Loucy (cell line): Measurements from ENCODE around the gene ADGRB3.

Source experiments
- H2AFZ ChIP-seq: fragments of 200-600 bp; sonication (generic); 2 replicates; pipeline ENCODE4 v1.6.0; 2016; ENCODE audit warnings: antibody characterized with exemption, mild to moderate bottlenecking, low read length, moderate library complexity
- H3F3A ChIP-seq: fragments of 200-600 bp; 2 replicates; pipeline ENCODE4 v1.6.0; 2016; ENCODE audit warnings: antibody characterized with exemption, low read depth, mild to moderate bottlenecking
- H3K27me3 ChIP-seq: fragments of 200-600 bp; sonication (generic); 2 replicates; pipeline ENCODE4 v1.6.1; 2014; ENCODE audit warnings: low read length, mild to moderate bottlenecking; ENCODE audit not compliant: insufficient read depth, poor library complexity, severe bottlenecking
- H3K36me3 ChIP-seq: fragments of 200-600 bp; sonication (generic); 2 replicates; pipeline ENCODE4 v1.6.1; 2016; ENCODE audit warnings: low read length; ENCODE audit not compliant: insufficient read depth
- H3K4me1 ChIP-seq: fragments of 200-600 bp; sonication (generic); 2 replicates; pipeline ENCODE4 v1.5.1; 2014; ENCODE audit warnings: low read length, mild to moderate bottlenecking; ENCODE audit not compliant: insufficient read depth, poor library complexity, severe bottlenecking
- H3K4me2 ChIP-seq: fragments of 200-600 bp; sonication (generic); 2 replicates; pipeline ENCODE4 v1.6.0; 2014; ENCODE audit warnings: antibody characterized with exemption, low read length, low read depth, mild to moderate bottlenecking; ENCODE audit not compliant: poor library complexity, severe bottlenecking
- H3K4me3 ChIP-seq: fragments of 200-600 bp; sonication (generic); 2 replicates; pipeline ENCODE4 v1.5.1; 2014; ENCODE audit warnings: low read length, mild to moderate bottlenecking, mixed read lengths; ENCODE audit not compliant: poor library complexity, severe bottlenecking
- H3K79me2 ChIP-seq: fragments of 200-600 bp; sonication (generic); 2 replicates; pipeline ENCODE4 v1.6.1; 2014; ENCODE audit warnings: low read length; ENCODE audit not compliant: insufficient read depth
- H3K9ac ChIP-seq: fragments of 200-600 bp; sonication (generic); 2 replicates; pipeline ENCODE4 v1.6.0; 2014; ENCODE audit warnings: mild to moderate bottlenecking, low read depth, low read length, moderate library complexity; ENCODE audit not compliant: poor library complexity, severe bottlenecking
- H3K9me2 ChIP-seq: fragments of 200-600 bp; sonication (generic); replicated peaks from 2 replicates; pipeline ENCODE4 v1.6.1; 2016; ENCODE audit warnings: low read depth, low read length, mixed read lengths
- H3K9me3 ChIP-seq: fragments of 200-600 bp; sonication (generic); 2 replicates; pipeline ENCODE4 v1.6.1; 2014; ENCODE audit warnings: mild to moderate bottlenecking, antibody characterized with exemption, low read length, low read depth; ENCODE audit not compliant: insufficient read depth
- H4K20me1 ChIP-seq: fragments of 200-600 bp; sonication (generic); 2 replicates; pipeline ENCODE4 v1.6.0; 2014; ENCODE audit warnings: antibody characterized with exemption, low read length, mild to moderate bottlenecking; ENCODE audit not compliant: insufficient read depth, poor library complexity, severe bottlenecking
- EZH2phosphoT487 ChIP-seq: fragments of 200-600 bp; IDR thresholded peaks from 2 replicates; pipeline ENCODE4 v1.6.1; 2018; ENCODE audit warnings: antibody characterized with exemption, mild to moderate bottlenecking, moderate library complexity, borderline replicate concordance
- TF ChIP-seq, protein P1 (sequence below): fragments of 200-600 bp; sonication (generic); conservative IDR thresholded peaks from 2 replicates; pipeline ENCODE4 v1.5.1; 2014; ENCODE audit warnings: mild to moderate bottlenecking, antibody characterized with exemption, low read length

ADGRB3 gene

DNA sequence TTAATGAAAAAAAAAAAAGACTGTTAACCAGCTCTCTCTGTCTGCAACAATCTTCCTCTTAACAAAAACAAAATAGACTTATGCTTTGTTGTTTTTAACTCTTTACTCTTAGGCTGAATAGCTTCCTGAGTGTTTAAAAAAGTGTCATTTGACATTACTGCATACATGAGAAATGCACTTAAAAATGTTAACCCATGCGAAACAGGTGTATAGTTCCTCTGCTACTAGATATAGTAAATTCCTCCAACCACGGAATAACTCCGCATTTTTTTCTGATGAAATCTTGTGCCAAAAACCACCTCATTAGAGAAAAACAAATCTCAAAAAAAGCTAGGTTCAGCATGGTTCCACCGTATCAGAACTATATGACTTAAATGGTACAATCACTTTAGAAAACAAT is 426.0 kb downstream of the ADGRB3 start:
- Histone ChIP-seq H3F3A (no peaks in the 10 kb centered on the region), H3K27me3 (no peaks in the 10 kb centered on the region), H3K9me3 (no peaks in the 10 kb centered on the region), H3K79me2 (no peaks in the 10 kb centered on the region), H3K9ac (no peak overlapping the region), H2AFZ (no peak overlapping the region), H4K20me1 (no peaks in the 10 kb centered on the region), H3K4me2 (no peak overlapping the region), H3K36me3 (no peaks in the 10 kb centered on the region), H3K9me2 (no peaks in the 10 kb centered on the region), H3K4me3 (no peak overlapping the region), H3K4me1 (no peaks in the 10 kb centered on the region)
- TF ChIP-seq EZH2phosphoT487, result no peak
- TF ChIP-seq, protein P1, sequence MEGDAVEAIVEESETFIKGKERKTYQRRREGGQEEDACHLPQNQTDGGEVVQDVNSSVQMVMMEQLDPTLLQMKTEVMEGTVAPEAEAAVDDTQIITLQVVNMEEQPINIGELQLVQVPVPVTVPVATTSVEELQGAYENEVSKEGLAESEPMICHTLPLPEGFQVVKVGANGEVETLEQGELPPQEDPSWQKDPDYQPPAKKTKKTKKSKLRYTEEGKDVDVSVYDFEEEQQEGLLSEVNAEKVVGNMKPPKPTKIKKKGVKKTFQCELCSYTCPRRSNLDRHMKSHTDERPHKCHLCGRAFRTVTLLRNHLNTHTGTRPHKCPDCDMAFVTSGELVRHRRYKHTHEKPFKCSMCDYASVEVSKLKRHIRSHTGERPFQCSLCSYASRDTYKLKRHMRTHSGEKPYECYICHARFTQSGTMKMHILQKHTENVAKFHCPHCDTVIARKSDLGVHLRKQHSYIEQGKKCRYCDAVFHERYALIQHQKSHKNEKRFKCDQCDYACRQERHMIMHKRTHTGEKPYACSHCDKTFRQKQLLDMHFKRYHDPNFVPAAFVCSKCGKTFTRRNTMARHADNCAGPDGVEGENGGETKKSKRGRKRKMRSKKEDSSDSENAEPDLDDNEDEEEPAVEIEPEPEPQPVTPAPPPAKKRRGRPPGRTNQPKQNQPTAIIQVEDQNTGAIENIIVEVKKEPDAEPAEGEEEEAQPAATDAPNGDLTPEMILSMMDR, result no peak

DNA sequence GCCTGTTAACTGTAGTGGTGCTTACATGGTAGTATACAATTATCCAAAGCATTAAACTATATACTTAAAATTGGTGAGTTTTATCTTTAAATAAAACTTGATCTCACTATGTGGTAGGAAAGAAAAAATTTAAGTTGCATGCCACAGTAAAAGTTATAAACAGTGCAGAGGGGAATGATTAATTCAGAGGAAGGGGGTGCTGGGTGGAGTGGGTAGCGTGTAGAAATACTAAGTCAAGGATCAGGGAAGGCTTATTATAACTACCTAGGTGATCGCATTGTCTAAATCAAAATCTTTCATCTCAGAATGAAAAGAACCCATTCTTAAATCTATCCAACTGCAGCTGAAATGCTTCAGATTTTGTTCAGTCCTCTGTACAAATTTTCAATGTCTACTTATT is 428.3 kb downstream of the ADGRB3 start:
- Histone ChIP-seq H3K4me3 (no peak overlapping the region), H2AFZ (no peak overlapping the region), H3K27me3 (no peaks in the 10 kb centered on the region), H3K36me3 (no peaks in the 10 kb centered on the region), H3F3A (no peaks in the 10 kb centered on the region), H3K4me2 (no peak overlapping the region), H4K20me1 (no peaks in the 10 kb centered on the region), H3K9ac (no peak overlapping the region), H3K9me2 (no peaks in the 10 kb centered on the region), H3K4me1 (no peaks in the 10 kb centered on the region), H3K9me3 (no peaks in the 10 kb centered on the region), H3K79me2 (no peaks in the 10 kb centered on the region)
- no peak for TF ChIP-seq EZH2phosphoT487
- TF ChIP-seq, protein P1, result no peak

DNA sequence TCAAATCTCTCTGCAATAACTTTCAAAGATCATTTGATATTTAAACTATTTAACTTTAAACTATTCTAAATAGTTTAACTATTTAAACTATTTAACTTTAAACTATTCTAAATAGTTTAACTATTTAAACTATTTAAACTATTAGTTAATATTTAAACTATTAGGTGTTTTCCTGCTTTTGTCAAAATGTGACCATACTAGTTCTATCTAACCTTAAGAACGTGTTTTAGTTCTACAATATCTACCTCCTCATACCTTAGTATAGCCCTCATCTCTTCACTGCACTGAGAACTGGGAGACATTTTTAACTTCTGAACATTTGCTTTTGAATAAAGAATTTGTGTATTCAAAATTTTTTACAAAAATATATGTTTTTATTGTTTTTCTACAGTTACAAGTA is 429.1 kb downstream of the ADGRB3 start:
- no peak overlapping the region for H3K4me3 ChIP-seq
- no peak for TF ChIP-seq EZH2phosphoT487
- TF ChIP-seq, protein P1, result no peak

More for the DNA sequence above, 429.1 kb downstream of the ADGRB3 start:
- Histone ChIP-seq H3K4me1 (no peaks in the 10 kb centered on the region), H3K79me2 (no peaks in the 10 kb centered on the region), H4K20me1 (no peaks in the 10 kb centered on the region), H3K4me2 (no peak overlapping the region), H3K9me3 (no peaks in the 10 kb centered on the region), H3K9me2 (no peaks in the 10 kb centered on the region), H2AFZ (no peak overlapping the region), H3K9ac (no peak overlapping the region), H3K36me3 (no peaks in the 10 kb centered on the region), H3F3A (no peaks in the 10 kb centered on the region), H3K27me3 (no peaks in the 10 kb centered on the region)
